Measurements from ENCODE around the gene KRT86. TPM values are rescaled to one million over a fixed set of nuclear protein-coding genes. Genes with fewer than 3 reads are reported as not detected.

KRT86 gene
- total RNA-seq, 2 donors from 2014 or later = not detected

GRCh38 chr12:52341066-52341580, 66.7 kb downstream of the KRT86 start:
- no peak for TF ChIP-seq CTCF (conservative IDR thresholded peaks at IDR 0.05)
- 94 to 95% methylated on average over 4 to 14 of the region's 14 CpGs for WGBS, 2 experiments (ENCODE audit: insufficient coverage in 1 of 2, insufficient read length in 1 of 2)
- no peaks in the 10 kb centered on the region for H3K36me3 Mint-ChIP-seq (ENCODE audit: low read depth)

DNA sequence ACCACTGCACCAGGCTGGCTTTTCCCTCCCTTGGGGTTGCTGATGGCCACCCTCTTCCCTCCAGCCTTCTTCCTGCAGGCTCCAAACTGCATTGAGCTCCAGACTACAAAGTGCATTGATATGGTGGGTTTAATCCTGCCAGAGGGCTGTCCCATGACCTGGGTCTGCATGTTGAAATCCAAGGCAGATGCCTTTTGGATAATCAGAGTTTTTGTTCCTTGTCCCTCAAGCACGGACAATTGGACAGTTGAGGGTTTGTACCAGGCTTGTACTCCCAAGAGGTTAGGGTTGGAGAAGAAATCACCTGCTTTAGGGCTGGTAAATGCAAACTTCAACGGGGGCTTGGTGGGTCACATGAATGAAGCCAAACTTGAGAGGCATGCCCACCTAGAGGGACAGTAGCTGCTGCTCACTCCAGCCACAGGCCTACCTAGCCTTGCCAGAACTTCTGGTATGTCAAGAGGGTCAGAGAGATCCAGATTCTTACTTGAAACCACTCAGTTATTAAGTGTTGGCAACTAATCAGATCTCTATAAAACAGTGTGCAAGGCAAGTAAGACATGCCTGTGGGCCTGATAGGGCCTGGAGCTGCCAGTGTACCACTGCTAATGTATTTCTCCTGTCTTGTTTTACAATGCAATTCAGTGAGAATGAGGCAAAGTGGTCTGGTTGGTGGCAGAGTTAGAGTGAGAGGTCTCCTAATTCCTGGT, 68.5 kb downstream of the KRT86 start:
- Histone ChIP-seq H3K4me1 (ENCODE audit: control insufficient read depth, insufficient read depth, low read length) (no peaks in the 10 kb centered on the region), H3K9me3 (ENCODE audit: control insufficient read depth, low read length) (peaks cover 7% of the 10 kb centered on the region), H3K36me3 (ENCODE audit: control insufficient read depth, insufficient read depth, low read length) (no peaks in the 10 kb centered on the region), H3K4me3 (ENCODE audit: low read length) (no peak overlapping the region), H3K27ac (ENCODE audit: low read depth, low read length) (no peak overlapping the region), H3K27me3 (ENCODE audit: control insufficient read depth, insufficient read depth, low read length, poor library complexity, severe bottlenecking) (no peaks in the 10 kb centered on the region), H3K9ac (ENCODE audit: extremely low read depth, low read length, poor library complexity, severe bottlenecking) (no peak overlapping the region)
- Mint-ChIP-seq H3K27me3 (ENCODE audit: insufficient read depth) (peaks cover 4% of the 10 kb centered on the region), H3K4me3 (no peak overlapping the region), H3K4me1 (peaks cover 4% of the 10 kb centered on the region), H3K27ac (no peak overlapping the region), H3K36me3 (ENCODE audit: low read depth) (no peaks in the 10 kb centered on the region), H3K9me3 (peaks cover 7% of the 10 kb centered on the region)
- TF ChIP-seq CTCF (conservative IDR thresholded peaks at IDR 0.05) = no peak
- WGBS, 2 experiments (ENCODE audit: insufficient coverage in 1 of 2, insufficient read length in 1 of 2) = 84 to 91% methylated on average over 1 to 2 of the region's 2 CpGs
- no peak for DNase-seq

More at GRCh38 chr12:52341066-52341580, 66.7 kb downstream of the KRT86 start:
- H3K27me3 Mint-ChIP-seq (ENCODE audit: insufficient read depth) = peaks cover 6% of the 10 kb centered on the region
- DNase-seq = no peak
- Histone ChIP-seq H3K27ac (ENCODE audit: low read depth, low read length) (no peak overlapping the region), H3K4me3 (ENCODE audit: low read length) (no peak overlapping the region), H3K36me3 (ENCODE audit: control insufficient read depth, insufficient read depth, low read length) (no peaks in the 10 kb centered on the region), H3K9ac (ENCODE audit: extremely low read depth, low read length, poor library complexity, severe bottlenecking) (no peak overlapping the region), H3K9me3 (ENCODE audit: control insufficient read depth, low read length) (peaks cover 7% of the 10 kb centered on the region), H3K27me3 (ENCODE audit: control insufficient read depth, insufficient read depth, low read length, poor library complexity, severe bottlenecking) (no peaks in the 10 kb centered on the region), H3K4me1 (ENCODE audit: control insufficient read depth, insufficient read depth, low read length) (no peaks in the 10 kb centered on the region)
- H3K4me3 Mint-ChIP-seq = no peak overlapping the region
- H3K4me1 Mint-ChIP-seq = no peaks in the 10 kb centered on the region
- H3K27ac Mint-ChIP-seq = no peak overlapping the region
- peaks cover 7% of the 10 kb centered on the region for H3K9me3 Mint-ChIP-seq

- H3K4me1 ChIP-seq (ENCODE audit: control insufficient read depth, insufficient read depth, low read length) = no peaks in the 10 kb centered on the region
- no peak overlapping the region for H3K27ac ChIP-seq (ENCODE audit: low read depth, low read length)
- WGBS, 2 experiments (ENCODE audit: insufficient coverage in 1 of 2, insufficient read length in 1 of 2) = 98 to 100% methylated on average over 2 of the region's 2 CpGs
- no peaks in the 10 kb centered on the region for H3K36me3 Mint-ChIP-seq (ENCODE audit: low read depth)
- peaks cover 7% of the 10 kb centered on the region for H3K9me3 ChIP-seq (ENCODE audit: control insufficient read depth, low read length)
- no peak overlapping the region for H3K4me3 Mint-ChIP-seq
- peaks cover 4% of the 10 kb centered on the region for H3K27me3 Mint-ChIP-seq (ENCODE audit: insufficient read depth)
- no peak for TF ChIP-seq CTCF (conservative IDR thresholded peaks at IDR 0.05)
- H3K36me3 ChIP-seq (ENCODE audit: control insufficient read depth, insufficient read depth, low read length) = no peaks in the 10 kb centered on the region
- H3K4me3 ChIP-seq (ENCODE audit: low read length) = no peak overlapping the region
- no peaks in the 10 kb centered on the region for H3K27me3 ChIP-seq (ENCODE audit: control insufficient read depth, insufficient read depth, low read length, poor library complexity, severe bottlenecking)
- no peak overlapping the region for H3K27ac Mint-ChIP-seq
- DNase-seq = no peak
- H3K9ac ChIP-seq (ENCODE audit: extremely low read depth, low read length, poor library complexity, severe bottlenecking) = no peak overlapping the region
- H3K9me3 Mint-ChIP-seq = peaks cover 7% of the 10 kb centered on the region
- peaks cover 4% of the 10 kb centered on the region for H3K4me1 Mint-ChIP-seq
Measured at GRCh38 chr12:52343550-52343949, 69.1 kb downstream of the KRT86 start.

All from endodermal cell (in vitro differentiated cells).